ENCODE results near the gene UMODL1.

Gene UMODL1

GRCh38 chr21:42143111-42143510 is 72.0 kb downstream of the UMODL1 start:
- DNase-seq (ENCODE audit: low spot score) = no peak
- ChIA-PET CTCF (interaction anchor here (0.5 to 0.7 kb wide), 4 partner anchors 41 to 238 kb away, joined by 3 to 5 read pairs (median 4); no protein-coding TSS in a partner anchor), POLR2A (ENCODE audit: low non-redundant PET) (no interaction called here)
- no peak overlapping the region for H3K27ac ChIP-seq
- no peak for TF ChIP-seq CTCF (conservative IDR thresholded peaks at IDR 0.05; ENCODE audit: low read depth)

DNA sequence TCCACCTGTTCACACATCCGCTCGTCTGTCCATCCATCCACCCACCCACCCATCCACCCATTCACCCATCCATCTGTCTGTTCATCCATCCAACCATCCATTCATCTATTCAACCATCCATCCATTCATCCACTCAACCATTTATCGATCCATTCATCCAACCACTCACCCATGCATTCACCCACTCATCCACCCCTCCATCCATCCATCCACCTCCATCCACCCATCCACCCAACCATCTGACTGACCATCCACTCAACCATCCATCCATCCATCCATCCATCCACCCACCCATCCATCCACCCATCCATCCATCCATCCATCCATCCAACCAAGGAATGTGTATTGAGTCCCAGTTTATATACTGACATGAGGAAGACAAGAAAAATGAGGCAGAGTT is 73.1 kb downstream of the UMODL1 start:
- no peak overlapping the region for H3K27ac ChIP-seq
- POLR2A ChIA-PET (ENCODE audit: low non-redundant PET) = no interaction called here
- CTCF ChIA-PET = interaction anchor here (0.6 kb wide), 1 partner anchor 82 kb away, joined by 3 read pairs; no protein-coding TSS in a partner anchor
- DNase-seq (ENCODE audit: low spot score) = no peak
- no peak for TF ChIP-seq CTCF (conservative IDR thresholded peaks at IDR 0.05; ENCODE audit: low read depth)

- H3K27ac ChIP-seq = no peak overlapping the region
- no peak for DNase-seq (ENCODE audit: low spot score)
- no peak for TF ChIP-seq CTCF (conservative IDR thresholded peaks at IDR 0.05; ENCODE audit: low read depth)
- ChIA-PET CTCF (interaction anchor here (0.5 to 1.8 kb wide), 25 partner anchors 11 to 401 kb away, joined by 3 to 11 read pairs (median 3); partner anchors contain the start of gene ABCG1), POLR2A (ENCODE audit: low non-redundant PET) (no interaction called here)
These were observed 73.8 kb downstream of the UMODL1 start for GRCh38 chr21:42144679-42145568.

DNA sequence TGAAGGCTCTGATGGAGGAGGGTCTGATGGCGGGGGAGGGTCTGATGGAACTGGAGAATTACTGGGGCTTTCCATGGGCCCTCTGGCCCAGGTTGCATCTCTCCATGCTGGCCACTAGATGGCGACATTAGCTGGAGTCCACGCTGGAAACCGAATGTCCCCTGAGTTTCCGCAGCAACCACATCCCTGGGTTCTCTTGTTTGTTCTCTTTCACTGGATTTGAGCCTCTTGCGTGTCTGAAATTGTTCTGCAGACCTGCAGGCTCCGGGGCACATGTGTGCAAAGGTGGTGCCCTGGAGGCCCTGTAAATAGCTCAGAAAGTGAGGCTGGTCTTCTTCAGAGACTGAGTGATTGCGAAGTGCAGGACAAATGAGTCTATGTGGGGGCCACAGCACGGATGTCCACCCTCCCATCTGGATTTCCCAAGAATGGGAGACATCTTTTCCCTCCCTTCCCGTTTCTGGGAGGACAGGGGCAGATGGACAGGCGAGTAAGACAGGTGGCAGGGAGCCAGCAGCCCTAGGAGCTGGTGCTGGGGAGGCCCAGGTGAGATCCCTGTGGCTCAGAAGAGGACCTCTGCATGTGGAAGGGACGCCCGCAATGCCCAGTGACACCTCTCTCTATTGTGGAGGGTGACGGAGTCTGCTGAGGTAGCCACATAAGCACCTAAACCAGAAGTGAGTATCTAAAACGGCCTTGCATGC is 74.6 kb downstream of the UMODL1 start:
- peak; percentile 89 for TF ChIP-seq CTCF (conservative IDR thresholded peaks at IDR 0.05; ENCODE audit: low read depth)
- peak; percentile 86 for DNase-seq (ENCODE audit: low spot score)
- no peak overlapping the region for H3K27ac ChIP-seq
- CTCF ChIA-PET = interaction anchor here (0.5 to 1.8 kb wide), 25 partner anchors 10 to 543 kb away, joined by 3 to 11 read pairs (median 4); partner anchors contain the start of gene ABCG1
- POLR2A ChIA-PET (ENCODE audit: low non-redundant PET) = no interaction called here

- ChIA-PET POLR2A (ENCODE audit: low non-redundant PET) (no interaction called here), CTCF (interaction anchor here (0.6 to 1.8 kb wide), 12 partner anchors 9 to 544 kb away, joined by 3 to 11 read pairs (median 4); partner anchors contain the start of gene ABCG1)
- DNase-seq (ENCODE audit: low spot score) = no peak
- H3K27ac ChIP-seq = no peak overlapping the region
- no peak for TF ChIP-seq CTCF (conservative IDR thresholded peaks at IDR 0.05; ENCODE audit: low read depth)
These were observed 75.2 kb downstream of the UMODL1 start for GRCh38 chr21:42146273-42146805.

DNA sequence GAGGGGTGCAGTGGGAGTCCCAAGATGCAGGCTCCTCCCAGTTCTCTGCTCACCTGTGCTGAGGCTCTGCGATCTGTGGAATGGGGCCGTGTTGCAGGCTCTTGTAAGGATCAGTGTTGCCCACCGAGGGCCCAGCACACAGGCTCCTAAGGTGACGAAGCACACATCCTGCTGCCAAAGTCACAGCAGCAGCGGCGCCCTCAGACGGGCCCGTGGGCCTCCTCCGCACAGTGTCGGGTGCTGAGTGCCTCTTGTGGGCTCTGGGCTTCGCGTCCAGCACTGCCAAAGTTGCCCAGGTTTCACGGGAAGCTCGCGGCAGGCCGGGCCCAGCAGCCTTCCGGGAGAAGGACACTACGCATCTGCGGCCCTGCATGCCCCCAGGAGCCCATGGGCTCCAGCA is 75.7 kb downstream of the UMODL1 start:
- ChIA-PET CTCF (interaction anchor here (0.9 to 1.1 kb wide), 3 partner anchors 29 to 202 kb away, joined by 3 to 5 read pairs (median 4); no protein-coding TSS in a partner anchor), POLR2A (ENCODE audit: low non-redundant PET) (no interaction called here)
- no peak overlapping the region for H3K27ac ChIP-seq
- TF ChIP-seq CTCF (conservative IDR thresholded peaks at IDR 0.05; ENCODE audit: low read depth) = no peak
- no peak for DNase-seq (ENCODE audit: low spot score)
